SU-DHL-6 (cell line): Measurements from ENCODE around the gene FAM83G.

ENCODE experiments used
- EZH2phosphoT487 ChIP-seq: fragments of 200-600 bp; sonication (generic), shearing (Covaris generic); conservative IDR thresholded peaks from 2 replicates; pipeline ENCODE4 v1.6.1; 2018; ENCODE audit warnings: mild to moderate bottlenecking, antibody characterized with exemption, low read length, moderate library complexity, mixed read lengths
- TF ChIP-seq, protein P1 (sequence below): fragments of 200-600 bp; sonication (generic); IDR thresholded peaks from one replicate; pipeline ENCODE4 v1.5.1; 2017; ENCODE audit warnings: antibody characterized with exemption, mild to moderate bottlenecking, low read length, moderate library complexity; ENCODE audit not compliant: insufficient read depth, poor library complexity, severe bottlenecking

DNA sequence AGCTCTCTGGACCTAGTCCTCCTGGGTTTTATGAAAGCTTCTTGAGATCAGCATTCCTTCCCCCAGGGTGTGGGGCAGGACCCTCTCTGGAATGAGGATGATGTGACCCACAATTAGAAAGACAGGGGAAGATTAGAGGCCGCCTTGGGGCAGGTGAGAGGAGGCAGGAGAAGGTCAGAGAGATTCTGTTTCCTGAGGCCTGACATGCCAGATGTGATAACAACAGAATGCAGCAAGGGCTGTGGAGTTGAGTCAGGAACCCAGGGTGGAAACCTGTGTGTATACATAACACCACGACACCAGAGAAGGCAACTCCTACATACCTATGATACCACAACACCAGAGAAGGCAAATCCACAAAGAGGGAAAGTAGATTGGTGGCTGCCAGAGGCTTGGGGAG, 58.0 kb downstream of the FAM83G start:
- TF ChIP-seq, protein P1, sequence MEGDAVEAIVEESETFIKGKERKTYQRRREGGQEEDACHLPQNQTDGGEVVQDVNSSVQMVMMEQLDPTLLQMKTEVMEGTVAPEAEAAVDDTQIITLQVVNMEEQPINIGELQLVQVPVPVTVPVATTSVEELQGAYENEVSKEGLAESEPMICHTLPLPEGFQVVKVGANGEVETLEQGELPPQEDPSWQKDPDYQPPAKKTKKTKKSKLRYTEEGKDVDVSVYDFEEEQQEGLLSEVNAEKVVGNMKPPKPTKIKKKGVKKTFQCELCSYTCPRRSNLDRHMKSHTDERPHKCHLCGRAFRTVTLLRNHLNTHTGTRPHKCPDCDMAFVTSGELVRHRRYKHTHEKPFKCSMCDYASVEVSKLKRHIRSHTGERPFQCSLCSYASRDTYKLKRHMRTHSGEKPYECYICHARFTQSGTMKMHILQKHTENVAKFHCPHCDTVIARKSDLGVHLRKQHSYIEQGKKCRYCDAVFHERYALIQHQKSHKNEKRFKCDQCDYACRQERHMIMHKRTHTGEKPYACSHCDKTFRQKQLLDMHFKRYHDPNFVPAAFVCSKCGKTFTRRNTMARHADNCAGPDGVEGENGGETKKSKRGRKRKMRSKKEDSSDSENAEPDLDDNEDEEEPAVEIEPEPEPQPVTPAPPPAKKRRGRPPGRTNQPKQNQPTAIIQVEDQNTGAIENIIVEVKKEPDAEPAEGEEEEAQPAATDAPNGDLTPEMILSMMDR, result no peak
- TF ChIP-seq EZH2phosphoT487, result no peak
